Measurements from ENCODE around the gene ALLC.

ALLC gene

DNA sequence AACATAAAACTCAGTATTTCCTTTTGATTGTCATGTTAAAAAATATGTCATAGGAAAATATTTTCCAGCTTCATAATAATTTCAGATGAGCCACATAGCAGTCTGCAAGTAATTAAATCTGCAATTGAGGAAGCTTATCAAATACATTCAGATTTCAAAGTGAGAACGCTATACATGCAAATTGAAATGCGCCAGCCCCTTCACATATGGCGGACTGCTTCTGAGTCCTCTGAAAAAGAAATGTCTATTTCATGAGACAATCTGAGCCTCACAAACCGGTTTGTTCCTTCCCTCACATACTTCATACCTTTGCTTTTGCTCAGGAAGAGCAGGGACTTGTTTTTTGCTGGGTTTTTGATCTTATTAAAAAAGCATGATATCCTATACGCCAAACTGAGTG, 43.1 kb downstream of the ALLC start:
- no peak overlapping the region for H2BK120ac ChIP-seq (ENCODE audit: low read depth, low read length)
- H4K91ac ChIP-seq (ENCODE audit: low read length) = no peak overlapping the region
- H3K14ac ChIP-seq (ENCODE audit: low read length in 2 of 2) = no peak overlapping the region
- H3K9ac ChIP-seq (ENCODE audit: low read length) = no peak overlapping the region
- no peak overlapping the region for H3K27ac ChIP-seq (ENCODE audit: low read length, poor library complexity, severe bottlenecking)
- H3K4ac ChIP-seq (ENCODE audit: low read depth in 1 of 2, low read length in 2 of 2) = no peak overlapping the region
- no peak overlapping the region for H3K4me3 ChIP-seq (ENCODE audit: insufficient read depth in 1 of 2, low read depth in 1 of 2, low read length in 2 of 2)
- H2BK15ac ChIP-seq (ENCODE audit: low read depth, poor library complexity, severe bottlenecking) = no peak overlapping the region
- H3K9me3 ChIP-seq (ENCODE audit: control insufficient read depth, low read length) = no peaks in the 10 kb centered on the region
- no peak overlapping the region for H2AFZ ChIP-seq (ENCODE audit: low read depth, low read length)
- 85% methylated on average over 4 of the region's 5 CpGs for WGBS
- H3K18ac ChIP-seq (ENCODE audit: low read depth in 1 of 2, low read length in 2 of 2) = no peak overlapping the region
- no peak overlapping the region for H2BK5ac ChIP-seq (ENCODE audit: low read depth, low read length, poor library complexity, severe bottlenecking)
- peaks cover 0 to 3% of the 10 kb centered on the region in 2 experiments for H3K36me3 ChIP-seq (ENCODE audit: control insufficient read depth in 1 of 2, insufficient read depth in 2 of 2, low read depth in 1 of 2, low read length in 2 of 2)
- no peak overlapping the region for H3K23ac ChIP-seq (ENCODE audit: low read length in 2 of 2)
- H3K4me1 ChIP-seq (ENCODE audit: control insufficient read depth, insufficient read depth, low read depth, low read length) = peaks cover 6% of the 10 kb centered on the region
- H3K4me2 ChIP-seq (ENCODE audit: low read length, poor library complexity, severe bottlenecking) = no peak overlapping the region
- no peaks in the 10 kb centered on the region for H3K79me1 ChIP-seq (replicated peaks; ENCODE audit: low read length, poor library complexity, severe bottlenecking)
- no peak overlapping the region for H4K8ac ChIP-seq (ENCODE audit: low read length)
- no peak overlapping the region for H2BK12ac ChIP-seq (ENCODE audit: low read length in 2 of 2)
- H3K27me3 ChIP-seq (ENCODE audit: control insufficient read depth in 1 of 2, insufficient read depth in 1 of 2, low read length in 2 of 2) = peaks cover 12 to 24% of the 10 kb centered on the region in 2 experiments
- DNase-seq = no peak
- H2AK5ac ChIP-seq (ENCODE audit: low read length, severe bottlenecking) = no peak overlapping the region

- no peaks in the 10 kb centered on the region for H3K9me3 ChIP-seq (ENCODE audit: control insufficient read depth, low read length)
- H3K27ac ChIP-seq (ENCODE audit: low read length, poor library complexity, severe bottlenecking) = no peak within 1 kb of the TSS
- H4K8ac ChIP-seq (ENCODE audit: low read length) = no peak within 1 kb of the TSS
- H3K14ac ChIP-seq (ENCODE audit: low read length in 2 of 2) = no peak within 1 kb of the TSS
- no peak within 1 kb of the TSS for H3K9ac ChIP-seq (ENCODE audit: low read length)
- H3K27me3 ChIP-seq (ENCODE audit: control insufficient read depth in 1 of 2, insufficient read depth in 1 of 2, low read length in 2 of 2) = peaks cover 12 to 36% of the 10 kb centered on the region in 2 experiments
- H3K4me2 ChIP-seq (ENCODE audit: low read length, poor library complexity, severe bottlenecking) = no peak within 1 kb of the TSS
- no peak within 1 kb of the TSS for H2BK15ac ChIP-seq (ENCODE audit: low read depth, poor library complexity, severe bottlenecking)
- no peak within 1 kb of the TSS for H2AFZ ChIP-seq (ENCODE audit: low read depth, low read length)
- peaks cover 0 to 3% of the 10 kb centered on the region in 2 experiments for H3K36me3 ChIP-seq (ENCODE audit: control insufficient read depth in 1 of 2, insufficient read depth in 2 of 2, low read depth in 1 of 2, low read length in 2 of 2)
- no peak within 1 kb of the TSS for H2BK120ac ChIP-seq (ENCODE audit: low read depth, low read length)
- no peak within 1 kb of the TSS for H3K4ac ChIP-seq (ENCODE audit: low read depth in 1 of 2, low read length in 2 of 2)
- peaks cover 6% of the 10 kb centered on the region for H3K4me1 ChIP-seq (ENCODE audit: control insufficient read depth, insufficient read depth, low read depth, low read length)
- H2BK5ac ChIP-seq (ENCODE audit: low read depth, low read length, poor library complexity, severe bottlenecking) = no peak within 1 kb of the TSS
- H3K23ac ChIP-seq (ENCODE audit: low read length in 2 of 2) = no peak within 1 kb of the TSS
- WGBS = 36% methylated on average over 49 of the region's 60 CpGs
- no peak for DNase-seq
- no peak within 1 kb of the TSS for H2AK5ac ChIP-seq (ENCODE audit: low read length, severe bottlenecking)
- peak within 1 kb of the TSS; percentile 12 for H4K91ac ChIP-seq (ENCODE audit: low read length)
- H3K4me3 ChIP-seq (ENCODE audit: insufficient read depth in 1 of 2, low read depth in 1 of 2, low read length in 2 of 2) = peak within 1 kb of the TSS in 1 of 2 experiments; percentile 17
- no peak within 1 kb of the TSS for H2BK12ac ChIP-seq (ENCODE audit: low read length in 2 of 2)
- H3K18ac ChIP-seq (ENCODE audit: low read depth in 1 of 2, low read length in 2 of 2) = no peak within 1 kb of the TSS
- no peaks in the 10 kb centered on the region for H3K79me1 ChIP-seq (replicated peaks; ENCODE audit: low read length, poor library complexity, severe bottlenecking)
These were observed 45.3 kb downstream of the ALLC start, which contains the start of gene DCDC2C for GRCh38 chr2:3703236-3703756. DCDC2C (plus strand) TSS chr2:3703575; CDS start chr2:3703752, 177 bp downstream.

- Histone ChIP-seq H3K79me1 (replicated peaks; ENCODE audit: low read length, poor library complexity, severe bottlenecking) (no peaks in the 10 kb centered on the region), H3K9me3 (ENCODE audit: control insufficient read depth, low read length) (no peaks in the 10 kb centered on the region), H2BK120ac (ENCODE audit: low read depth, low read length) (no peak overlapping the region), H2AK5ac (ENCODE audit: low read length, severe bottlenecking) (no peak overlapping the region), H3K4ac (ENCODE audit: low read depth in 1 of 2, low read length in 2 of 2) (no peak overlapping the region), H3K14ac (ENCODE audit: low read length in 2 of 2) (no peak overlapping the region), H2BK5ac (ENCODE audit: low read depth, low read length, poor library complexity, severe bottlenecking) (no peak overlapping the region), H2BK12ac (ENCODE audit: low read length in 2 of 2) (no peak overlapping the region), H3K27me3 (ENCODE audit: control insufficient read depth in 1 of 2, insufficient read depth in 1 of 2, low read length in 2 of 2) (peaks cover 12 to 36% of the 10 kb centered on the region in 2 experiments), H4K91ac (ENCODE audit: low read length) (no peak overlapping the region), H3K9ac (ENCODE audit: low read length) (no peak overlapping the region), H2AFZ (ENCODE audit: low read depth, low read length) (no peak overlapping the region), H3K4me1 (ENCODE audit: control insufficient read depth, insufficient read depth, low read depth, low read length) (peaks cover 6% of the 10 kb centered on the region), H3K23ac (ENCODE audit: low read length in 2 of 2) (no peak overlapping the region), H4K8ac (ENCODE audit: low read length) (no peak overlapping the region), H3K36me3 (ENCODE audit: control insufficient read depth in 1 of 2, insufficient read depth in 2 of 2, low read depth in 1 of 2, low read length in 2 of 2) (peaks cover 0 to 3% of the 10 kb centered on the region in 2 experiments), H3K27ac (ENCODE audit: low read length, poor library complexity, severe bottlenecking) (no peak overlapping the region), H3K18ac (ENCODE audit: low read depth in 1 of 2, low read length in 2 of 2) (no peak overlapping the region), H3K4me2 (ENCODE audit: low read length, poor library complexity, severe bottlenecking) (no peak overlapping the region), H3K4me3 (ENCODE audit: insufficient read depth in 1 of 2, low read depth in 1 of 2, low read length in 2 of 2) (peak overlapping the region in 1 of 2 experiments; percentile 17), H2BK15ac (ENCODE audit: low read depth, poor library complexity, severe bottlenecking) (no peak overlapping the region)
- DNase-seq = no peak
- 65% methylated on average over 52 of the region's 73 CpGs for WGBS
These were observed 45.9 kb downstream of the ALLC start for GRCh38 chr2:3703757-3704355.

DNA sequence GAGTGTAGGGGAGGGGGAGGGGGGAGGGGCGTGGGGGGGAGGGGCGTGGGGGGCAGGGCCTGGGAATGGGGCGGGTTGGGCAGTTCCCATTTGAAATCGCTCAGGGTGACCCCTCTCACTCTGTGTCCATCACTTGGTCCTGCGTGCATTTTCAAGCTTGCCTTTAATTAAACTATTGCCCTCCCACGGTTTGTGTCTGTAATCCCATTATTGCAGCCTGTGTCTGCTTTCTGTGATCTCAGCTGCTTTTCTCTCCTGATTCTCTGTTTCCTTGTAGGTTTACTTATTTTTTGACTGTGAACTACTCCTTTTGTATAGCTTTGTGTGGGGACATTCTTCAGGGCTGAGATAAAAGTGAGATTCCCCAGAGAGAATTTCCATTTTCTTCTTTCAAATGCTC, 46.7 kb downstream of the ALLC start:
- H2AFZ ChIP-seq (ENCODE audit: low read depth, low read length) = no peak overlapping the region
- H2BK15ac ChIP-seq (ENCODE audit: low read depth, poor library complexity, severe bottlenecking) = no peak overlapping the region
- H3K4me3 ChIP-seq (ENCODE audit: insufficient read depth in 1 of 2, low read depth in 1 of 2, low read length in 2 of 2) = no peak overlapping the region
- peaks cover 0 to 3% of the 10 kb centered on the region in 2 experiments for H3K36me3 ChIP-seq (ENCODE audit: control insufficient read depth in 1 of 2, insufficient read depth in 2 of 2, low read depth in 1 of 2, low read length in 2 of 2)
- no peak overlapping the region for H3K27ac ChIP-seq (ENCODE audit: low read length, poor library complexity, severe bottlenecking)
- 58% methylated on average over 4 of the region's 6 CpGs for WGBS
- H2AK5ac ChIP-seq (ENCODE audit: low read length, severe bottlenecking) = no peak overlapping the region
- H3K4me1 ChIP-seq (ENCODE audit: control insufficient read depth, insufficient read depth, low read depth, low read length) = peaks cover 6% of the 10 kb centered on the region
- H2BK5ac ChIP-seq (ENCODE audit: low read depth, low read length, poor library complexity, severe bottlenecking) = no peak overlapping the region
- H3K9ac ChIP-seq (ENCODE audit: low read length) = no peak overlapping the region
- H3K79me1 ChIP-seq (replicated peaks; ENCODE audit: low read length, poor library complexity, severe bottlenecking) = no peaks in the 10 kb centered on the region
- no peaks in the 10 kb centered on the region for H3K9me3 ChIP-seq (ENCODE audit: control insufficient read depth, low read length)
- no peak overlapping the region for H4K8ac ChIP-seq (ENCODE audit: low read length)
- H3K18ac ChIP-seq (ENCODE audit: low read depth in 1 of 2, low read length in 2 of 2) = no peak overlapping the region
- peaks cover 12 to 43% of the 10 kb centered on the region in 2 experiments for H3K27me3 ChIP-seq (ENCODE audit: control insufficient read depth in 1 of 2, insufficient read depth in 1 of 2, low read length in 2 of 2)
- H3K4me2 ChIP-seq (ENCODE audit: low read length, poor library complexity, severe bottlenecking) = no peak overlapping the region
- no peak overlapping the region for H4K91ac ChIP-seq (ENCODE audit: low read length)
- H2BK120ac ChIP-seq (ENCODE audit: low read depth, low read length) = no peak overlapping the region
- DNase-seq = no peak
- no peak overlapping the region for H3K23ac ChIP-seq (ENCODE audit: low read length in 2 of 2)
- H3K14ac ChIP-seq (ENCODE audit: low read length in 2 of 2) = no peak overlapping the region
- H2BK12ac ChIP-seq (ENCODE audit: low read length in 2 of 2) = no peak overlapping the region
- H3K4ac ChIP-seq (ENCODE audit: low read depth in 1 of 2, low read length in 2 of 2) = no peak overlapping the region
